ENCODE data around the gene SLC9A9. TPM values are rescaled to one million over a fixed set of nuclear protein-coding genes. Genes with fewer than 3 reads are reported as not detected.

The SLC9A9 gene
- polyA plus RNA-seq, 1 of the 3 experiments (the other 2 are of a cell fraction) = 0.05 TPM

- CTCF ChIA-PET = no interaction called here
- no peak overlapping the region for H3K4me3 ChIP-seq (ENCODE audit: low read depth in 2 of 2, low read length in 1 of 2)
- no peak overlapping the region for H3K9ac ChIP-seq
- no peak for DNase-seq
- no peaks in the 10 kb centered on the region for H3K36me3 ChIP-seq (replicated peaks in 1 of 2; ENCODE audit: control insufficient read depth in 1 of 2, insufficient read depth in 2 of 2, low read length in 1 of 2)
- no peak overlapping the region for H3K4me2 ChIP-seq
- TF ChIP-seq ELF1 (IDR thresholded peaks at IDR 0.05) (no peak), FOXJ3 (CRISPR knock-in tag; IDR thresholded peaks at IDR 0.05) (no peak), FOSL2 (IDR thresholded peaks at IDR 0.05; ENCODE audit: borderline replicate concordance, low read depth) (no peak), SIN3A (IDR thresholded peaks at IDR 0.05; ENCODE audit: borderline replicate concordance, low read depth, low read length) (no peak), RXRA (IDR thresholded peaks at IDR 0.05; ENCODE audit: borderline replicate concordance, low read depth) (no peak), POLR2AphosphoS5 (IDR thresholded peaks at IDR 0.05; ENCODE audit: low read depth, low read length) (no peak), REST (IDR thresholded peaks at IDR 0.05; ENCODE audit: low read depth, low read length) (no peak), USF2 (IDR thresholded peaks at IDR 0.05; ENCODE audit: borderline replicate concordance, low read depth, low read length) (no peak), MAX (IDR thresholded peaks at IDR 0.05; ENCODE audit: low read depth) (no peak), FOXM1 (IDR thresholded peaks at IDR 0.05; ENCODE audit: low read depth) (no peak)
- no peaks in the 10 kb centered on the region for H3K79me2 ChIP-seq (ENCODE audit: insufficient read depth)
- H3K9me3 ChIP-seq = no peaks in the 10 kb centered on the region
- POLR2A ChIA-PET = no interaction called here
- no peaks in the 10 kb centered on the region for H3K9me2 ChIP-seq
- H3K27ac ChIP-seq (ENCODE audit: low read depth in 2 of 2, low read length in 1 of 2) = no peak overlapping the region
- H3K4me1 ChIP-seq (ENCODE audit: control insufficient read depth in 1 of 2, insufficient read depth in 2 of 2, low read depth in 1 of 2, low read length in 1 of 2) = no peaks in the 10 kb centered on the region
- H4K20me1 ChIP-seq (ENCODE audit: insufficient read depth) = no peaks in the 10 kb centered on the region
- no peaks in the 10 kb centered on the region for H3K27me3 ChIP-seq (ENCODE audit: insufficient read depth)
- no peaks in the 10 kb centered on the region for H3F3A ChIP-seq (replicated peaks; ENCODE audit: insufficient read depth)
- H2AFZ ChIP-seq (ENCODE audit: low read depth) = no peak overlapping the region
Observed at GRCh38 chr3:143483214-143483613, 365.1 kb downstream of the SLC9A9 start.

GRCh38 chr3:143482106-143483088 is 365.9 kb downstream of the SLC9A9 start:
- Histone ChIP-seq H3K27me3 (ENCODE audit: insufficient read depth) (no peaks in the 10 kb centered on the region), H3K27ac (ENCODE audit: low read depth in 2 of 2, low read length in 1 of 2) (no peak overlapping the region), H3K9ac (no peak overlapping the region), H3K4me3 (ENCODE audit: low read depth in 2 of 2, low read length in 1 of 2) (no peak overlapping the region), H2AFZ (ENCODE audit: low read depth) (no peak overlapping the region), H3K4me2 (no peak overlapping the region), H3K9me2 (no peaks in the 10 kb centered on the region), H3F3A (replicated peaks; ENCODE audit: insufficient read depth) (no peaks in the 10 kb centered on the region), H3K9me3 (no peaks in the 10 kb centered on the region), H4K20me1 (ENCODE audit: insufficient read depth) (no peaks in the 10 kb centered on the region), H3K4me1 (ENCODE audit: control insufficient read depth in 1 of 2, insufficient read depth in 2 of 2, low read depth in 1 of 2, low read length in 1 of 2) (no peaks in the 10 kb centered on the region), H3K36me3 (replicated peaks in 1 of 2; ENCODE audit: control insufficient read depth in 1 of 2, insufficient read depth in 2 of 2, low read length in 1 of 2) (no peaks in the 10 kb centered on the region), H3K79me2 (ENCODE audit: insufficient read depth) (no peaks in the 10 kb centered on the region)
- POLR2A ChIA-PET = no interaction called here
- DNase-seq = no peak
- no peak for TF ChIP-seq TCF12 (IDR thresholded peaks at IDR 0.05)
- no peak for TF ChIP-seq SMC3 (IDR thresholded peaks at IDR 0.05; ENCODE audit: low read depth, low read length)
- no peak for TF ChIP-seq USF2 (IDR thresholded peaks at IDR 0.05; ENCODE audit: borderline replicate concordance, low read depth, low read length)
- no peak for TF ChIP-seq RXRA (IDR thresholded peaks at IDR 0.05; ENCODE audit: borderline replicate concordance, low read depth)
- TF ChIP-seq FOXJ3 (CRISPR knock-in tag; IDR thresholded peaks at IDR 0.05) = no peak
- TF ChIP-seq SIN3A (IDR thresholded peaks at IDR 0.05; ENCODE audit: borderline replicate concordance, low read depth, low read length) = no peak
- no peak for TF ChIP-seq EP300 (IDR thresholded peaks at IDR 0.05; ENCODE audit: borderline replicate concordance in 1 of 2, low read depth in 1 of 2, low read length in 1 of 2)
- TF ChIP-seq NFIC (IDR thresholded peaks at IDR 0.05; ENCODE audit: borderline replicate concordance) = no peak
- CTCF ChIA-PET = interaction anchor here (0.6 kb wide), 1 partner anchor 118 kb away, joined by 4 read pairs; no protein-coding TSS in a partner anchor
- 8% methylated on average over 8 of the region's 8 CpGs for WGBS (ENCODE audit: low lambda C conversion rate)

Data from SK-N-SH (cell line).